Stomach (tissue), 4 donors: ENCODE data around the gene ETF1.

ENCODE experiments used
- EP300 ChIP-seq: sonication (generic); formaldehyde crosslinking; IDR thresholded peaks from one replicate; pipeline ENCODE4 v1.6.1; 2017; ENCODE audit warnings: antibody characterized with exemption
- TF ChIP-seq, protein P1 (sequence below), 7 experiments: fragments of 450-650 bp in 4 of 7; fragments of 200-600 bp in 3 of 7; sonication (generic) in 3 of 7; IDR thresholded peaks; one replicate each; pipeline ENCODE4 v1.5.1; 2016 to 2019; ENCODE audit warnings: antibody characterized with exemption in 7 of 7, control low read depth in 2 of 7, mild to moderate bottlenecking in 1 of 7

GRCh38 chr5:138570871-138571270, 27.8 kb upstream of the ETF1 start:
- TF ChIP-seq, protein P1, sequence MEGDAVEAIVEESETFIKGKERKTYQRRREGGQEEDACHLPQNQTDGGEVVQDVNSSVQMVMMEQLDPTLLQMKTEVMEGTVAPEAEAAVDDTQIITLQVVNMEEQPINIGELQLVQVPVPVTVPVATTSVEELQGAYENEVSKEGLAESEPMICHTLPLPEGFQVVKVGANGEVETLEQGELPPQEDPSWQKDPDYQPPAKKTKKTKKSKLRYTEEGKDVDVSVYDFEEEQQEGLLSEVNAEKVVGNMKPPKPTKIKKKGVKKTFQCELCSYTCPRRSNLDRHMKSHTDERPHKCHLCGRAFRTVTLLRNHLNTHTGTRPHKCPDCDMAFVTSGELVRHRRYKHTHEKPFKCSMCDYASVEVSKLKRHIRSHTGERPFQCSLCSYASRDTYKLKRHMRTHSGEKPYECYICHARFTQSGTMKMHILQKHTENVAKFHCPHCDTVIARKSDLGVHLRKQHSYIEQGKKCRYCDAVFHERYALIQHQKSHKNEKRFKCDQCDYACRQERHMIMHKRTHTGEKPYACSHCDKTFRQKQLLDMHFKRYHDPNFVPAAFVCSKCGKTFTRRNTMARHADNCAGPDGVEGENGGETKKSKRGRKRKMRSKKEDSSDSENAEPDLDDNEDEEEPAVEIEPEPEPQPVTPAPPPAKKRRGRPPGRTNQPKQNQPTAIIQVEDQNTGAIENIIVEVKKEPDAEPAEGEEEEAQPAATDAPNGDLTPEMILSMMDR (IDR thresholded peaks at IDR 0.05), result no peak
- no peak for TF ChIP-seq EP300
